Activated B cell treated with CpG ODN at 0.5 μM for 24 hours (primary cell): Measurements from ENCODE around the gene FBXL7. TPM values are rescaled to one million over a fixed set of nuclear protein-coding genes. Genes with fewer than 3 reads are reported as not detected.

Experiments
- ATAC-seq: fragments of 200-7000 bp; cut with Tn5 transposase; one replicate; pipeline ENCODE4 v1.10.0; 2021; ENCODE audit warnings: low read depth, mild to moderate bottlenecking, moderate library complexity
- CTCF ChIA-PET: fragments of 350-600 bp; sonication (Branson Sonifier 250); formaldehyde crosslinking; loops from one replicate; lab custom pipeline; 2021; ENCODE audit warnings: antibody characterized with exemption; lab: Charles Lee
- POLR2A ChIA-PET: fragments of 350-600 bp; sonication (Branson Sonifier 250); formaldehyde crosslinking; loops from one replicate; lab custom pipeline; 2021; ENCODE audit warnings: antibody characterized with exemption; lab: Charles Lee
- DNase-seq: peaks from one replicate; pipeline ENCODE4 v3.0.0; 2022
- H3K27ac Mint-ChIP-seq: one replicate; pipeline ENCODE4 v1.8.0; 2020; ENCODE audit warnings: mixed read lengths
- H3K27me3 Mint-ChIP-seq: one replicate; pipeline ENCODE4 v1.8.0; 2021; ENCODE audit warnings: mixed read lengths
- H3K36me3 Mint-ChIP-seq: one replicate; pipeline ENCODE4 v1.8.0; 2021; ENCODE audit warnings: low read depth, mixed read lengths
- H3K4me1 Mint-ChIP-seq: one replicate; pipeline ENCODE4 v1.8.0; 2021; ENCODE audit warnings: mixed read lengths
- H3K4me3 Mint-ChIP-seq: one replicate; pipeline ENCODE4 v1.8.0; 2020; ENCODE audit warnings: mild to moderate bottlenecking, mixed read lengths
- H3K9me3 Mint-ChIP-seq: one replicate; pipeline ENCODE4 v1.8.0; 2020; ENCODE audit warnings: mixed read lengths
- CTCF ChIP-seq: fragments of 200-600 bp; IDR thresholded peaks from one replicate; pipeline ENCODE4 v1.8.0; 2022; ENCODE audit warnings: antibody characterized with exemption, mild to moderate bottlenecking
- intact Hi-C: fragments of 100-400 bp; cut with micrococcal nuclease; formaldehyde crosslinking; loops from one replicate; pipeline ENCODE4 v1.15.1; 2024
- total RNA-seq: library from RNA; stranded (reverse); gene quantifications from 2 replicates; pipeline ENCODE4 v1.2.3, GENCODE V29; 2022

FBXL7 gene
- total RNA-seq, 1 donor from 2014 or later, result not detected

- CTCF ChIA-PET, result no interaction called here
- DNase-seq, result no peak
- no peak for ATAC-seq
- Mint-ChIP-seq H3K9me3 (no peaks in the 10 kb centered on the region), H3K4me3 (no peak overlapping the region), H3K4me1 (no peaks in the 10 kb centered on the region), H3K36me3 (no peaks in the 10 kb centered on the region), H3K27ac (no peak overlapping the region), H3K27me3 (no peaks in the 10 kb centered on the region)
- POLR2A ChIA-PET, result no interaction called here
- no peak for TF ChIP-seq CTCF
- intact Hi-C loops, result no loop called here
These were observed 109.2 kb downstream of the FBXL7 start for GRCh38 chr5:15609076-15609725.

GRCh38 chr5:15610216-15610615, 110.2 kb downstream of the FBXL7 start:
- CTCF ChIA-PET, result no interaction called here

GRCh38 chr5:15611008-15611407, 111.0 kb downstream of the FBXL7 start:
- Mint-ChIP-seq H3K27me3 (no peaks in the 10 kb centered on the region), H3K4me1 (no peaks in the 10 kb centered on the region), H3K4me3 (no peak overlapping the region), H3K9me3 (no peaks in the 10 kb centered on the region), H3K36me3 (no peaks in the 10 kb centered on the region), H3K27ac (no peak overlapping the region)
- ATAC-seq (no peak), DNase-seq (no peak)
- intact Hi-C loops, result no loop called here
- CTCF ChIA-PET, result no interaction called here
- no peak for TF ChIP-seq CTCF
- POLR2A ChIA-PET, result no interaction called here

More at GRCh38 chr5:15610216-15610615, 110.2 kb downstream of the FBXL7 start:
- Mint-ChIP-seq H3K36me3 (no peaks in the 10 kb centered on the region), H3K4me1 (no peaks in the 10 kb centered on the region), H3K27ac (no peak overlapping the region), H3K9me3 (no peaks in the 10 kb centered on the region), H3K27me3 (no peaks in the 10 kb centered on the region), H3K4me3 (no peak overlapping the region)
- POLR2A ChIA-PET, result no interaction called here
- DNase-seq (no peak), ATAC-seq (no peak)
- intact Hi-C loops, result no loop called here
- TF ChIP-seq CTCF, result no peak

- no peaks in the 10 kb centered on the region for H3K4me1 Mint-ChIP-seq
- H3K9me3 Mint-ChIP-seq, result no peaks in the 10 kb centered on the region
- intact Hi-C loops, result no loop called here
- no peak for TF ChIP-seq CTCF
- no peak overlapping the region for H3K27ac Mint-ChIP-seq
- POLR2A ChIA-PET, result no interaction called here
- H3K36me3 Mint-ChIP-seq, result no peaks in the 10 kb centered on the region
- no peak for DNase-seq
- CTCF ChIA-PET, result no interaction called here
- H3K27me3 Mint-ChIP-seq, result no peaks in the 10 kb centered on the region
- no peak for ATAC-seq
- no peak overlapping the region for H3K4me3 Mint-ChIP-seq
These were observed 113.1 kb downstream of the FBXL7 start for GRCh38 chr5:15612915-15613635.

GRCh38 chr5:15614679-15615078, 114.7 kb downstream of the FBXL7 start:
- no peaks in the 10 kb centered on the region for H3K36me3 Mint-ChIP-seq
- TF ChIP-seq CTCF, result no peak
- peaks cover 1% of the 10 kb centered on the region for H3K9me3 Mint-ChIP-seq
- CTCF ChIA-PET, result no interaction called here
- no peak overlapping the region for H3K27ac Mint-ChIP-seq
- DNase-seq (no peak), ATAC-seq (no peak)
- no peaks in the 10 kb centered on the region for H3K4me1 Mint-ChIP-seq
- intact Hi-C loops, result no loop called here
- no peaks in the 10 kb centered on the region for H3K27me3 Mint-ChIP-seq
- no peak overlapping the region for H3K4me3 Mint-ChIP-seq
- POLR2A ChIA-PET, result no interaction called here
